ENCODE data around the gene GPN2. TPM values are rescaled to one million over a fixed set of nuclear protein-coding genes. Genes with fewer than 3 reads are reported as not detected.
"Not testable (repeated sequence)": the region's sequence is repeated elsewhere in the genome, so short reads cannot be mapped to it uniquely, and the experiment has no call there.

GPN2 gene
- total RNA-seq, 1 donor from 2014 or later: 6.8 TPM

DNA sequence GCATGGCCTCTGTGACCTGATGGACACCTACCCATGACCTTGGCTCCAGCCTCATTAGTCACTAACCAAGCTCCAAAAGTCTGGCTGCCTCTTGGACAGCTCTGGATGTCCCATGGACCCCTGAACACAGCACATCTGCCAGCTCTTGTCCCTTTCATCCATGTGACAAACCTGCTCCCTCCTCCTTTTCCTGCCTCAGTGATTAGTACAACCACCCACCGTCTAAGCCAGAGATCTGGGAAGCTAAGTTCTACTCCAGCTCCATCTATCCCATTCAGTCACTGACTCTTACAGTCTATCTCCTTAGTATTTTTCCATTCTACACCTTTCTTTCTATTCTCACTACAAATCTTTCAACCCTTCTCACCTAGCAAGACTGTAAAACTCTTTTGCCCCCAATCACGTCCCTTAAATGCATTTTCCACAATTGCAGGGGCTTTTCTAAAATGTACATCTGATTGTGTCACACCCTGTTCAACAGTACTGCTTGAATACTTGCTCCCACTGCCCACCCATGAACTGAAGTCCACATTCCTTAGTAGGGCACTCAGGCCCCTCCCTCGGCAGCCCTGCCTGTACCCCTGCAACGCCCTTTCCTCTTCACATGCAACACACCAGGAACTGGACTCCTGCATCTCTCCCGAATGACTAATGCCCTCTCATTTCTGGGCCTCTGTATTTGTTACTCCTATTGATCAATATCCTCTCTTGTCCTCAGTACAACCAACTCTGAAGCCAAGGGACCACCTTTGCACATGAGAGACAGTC lies 7.2 kb downstream of the GPN2 start:
- no peaks in the 10 kb centered on the region for H3K9me3 Mint-ChIP-seq
- H3K9ac ChIP-seq: no peak overlapping the region
- peaks cover 28% of the 10 kb centered on the region for H3K36me3 Mint-ChIP-seq
- peaks cover 14% of the 10 kb centered on the region for H3F3A ChIP-seq (ENCODE audit: low read depth)
- H3K9me3 ChIP-seq (ENCODE audit: low read depth): no peaks in the 10 kb centered on the region
- no peak overlapping the region for H3K27ac Mint-ChIP-seq
- H3K27me3 ChIP-seq: no peaks in the 10 kb centered on the region
- no peaks in the 10 kb centered on the region for H3K4me1 ChIP-seq
- no peak overlapping the region for H3K27ac ChIP-seq
- no peak overlapping the region for H3K4me3 Mint-ChIP-seq
- H3K27me3 Mint-ChIP-seq (ENCODE audit: insufficient read depth, low read depth): peaks cover 6% of the 10 kb centered on the region
- no peak for DNase-seq (ENCODE audit: low spot score)
- no peaks in the 10 kb centered on the region for H3K36me3 ChIP-seq
- no peak overlapping the region for H2AFZ ChIP-seq (replicated peaks)
- H3K4me1 Mint-ChIP-seq: no peaks in the 10 kb centered on the region
- H3K4me3 ChIP-seq: no peak overlapping the region
- H3K79me2 ChIP-seq (ENCODE audit: low read depth): no peaks in the 10 kb centered on the region
- no peak overlapping the region for H3K4me2 ChIP-seq
- no peaks in the 10 kb centered on the region for H4K20me1 ChIP-seq (ENCODE audit: low read depth)
- TF ChIP-seq EZH2phosphoT487 (IDR thresholded peaks at IDR 0.05): no peak
- TF ChIP-seq, protein P1, sequence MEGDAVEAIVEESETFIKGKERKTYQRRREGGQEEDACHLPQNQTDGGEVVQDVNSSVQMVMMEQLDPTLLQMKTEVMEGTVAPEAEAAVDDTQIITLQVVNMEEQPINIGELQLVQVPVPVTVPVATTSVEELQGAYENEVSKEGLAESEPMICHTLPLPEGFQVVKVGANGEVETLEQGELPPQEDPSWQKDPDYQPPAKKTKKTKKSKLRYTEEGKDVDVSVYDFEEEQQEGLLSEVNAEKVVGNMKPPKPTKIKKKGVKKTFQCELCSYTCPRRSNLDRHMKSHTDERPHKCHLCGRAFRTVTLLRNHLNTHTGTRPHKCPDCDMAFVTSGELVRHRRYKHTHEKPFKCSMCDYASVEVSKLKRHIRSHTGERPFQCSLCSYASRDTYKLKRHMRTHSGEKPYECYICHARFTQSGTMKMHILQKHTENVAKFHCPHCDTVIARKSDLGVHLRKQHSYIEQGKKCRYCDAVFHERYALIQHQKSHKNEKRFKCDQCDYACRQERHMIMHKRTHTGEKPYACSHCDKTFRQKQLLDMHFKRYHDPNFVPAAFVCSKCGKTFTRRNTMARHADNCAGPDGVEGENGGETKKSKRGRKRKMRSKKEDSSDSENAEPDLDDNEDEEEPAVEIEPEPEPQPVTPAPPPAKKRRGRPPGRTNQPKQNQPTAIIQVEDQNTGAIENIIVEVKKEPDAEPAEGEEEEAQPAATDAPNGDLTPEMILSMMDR (IDR thresholded peaks at IDR 0.05): no peak
- no peak for TF ChIP-seq EZH2 (IDR thresholded peaks at IDR 0.05)

DNA sequence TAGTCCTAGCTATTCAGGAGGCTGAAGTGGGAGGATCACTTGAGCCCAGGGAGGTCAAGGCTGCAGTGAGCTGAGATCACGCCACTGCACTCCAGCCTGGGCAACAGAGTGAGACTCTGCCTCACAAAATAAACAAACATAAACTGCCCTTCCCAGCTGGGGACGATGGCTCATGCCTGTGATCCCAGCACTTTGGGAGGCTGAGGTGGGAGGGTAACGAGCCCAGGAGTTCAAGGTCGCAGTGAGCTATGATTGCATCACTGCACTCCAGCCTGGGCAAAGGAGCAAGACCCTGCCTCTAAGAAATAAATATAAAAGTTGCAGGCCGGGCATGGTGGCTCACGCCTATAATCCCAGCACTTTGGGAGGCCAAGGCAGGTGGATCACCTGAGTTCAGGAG lies 8.5 kb downstream of the GPN2 start:
- not testable (repeated sequence) for H3K27me3 Mint-ChIP-seq (ENCODE audit: insufficient read depth, low read depth)

DNA sequence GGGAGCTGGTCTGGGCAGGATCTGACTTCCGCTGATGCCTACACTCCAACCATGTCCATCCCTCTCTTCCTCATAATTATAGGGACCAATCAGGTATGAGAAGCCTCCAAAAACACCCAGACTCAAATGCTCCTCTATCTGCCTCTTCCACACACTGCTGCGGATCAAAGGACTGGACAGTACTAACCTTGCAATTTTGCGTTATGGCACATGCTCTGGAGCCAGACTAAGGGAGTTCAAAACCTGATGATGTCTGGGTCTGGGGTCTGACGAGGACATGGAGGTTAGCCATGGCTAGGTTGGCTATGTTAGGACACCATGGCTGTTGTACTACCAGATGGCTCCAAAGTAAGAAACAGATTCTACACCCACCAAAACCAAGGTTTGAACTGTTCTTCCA lies 10.3 kb downstream of the GPN2 start:
- peaks cover 11% of the 10 kb centered on the region for H3K4me1 ChIP-seq
- Mint-ChIP-seq H3K27me3 (ENCODE audit: insufficient read depth, low read depth) (peaks cover 4% of the 10 kb centered on the region), H3K27ac (no peak overlapping the region), H3K4me3 (no peak overlapping the region), H3K9me3 (no peaks in the 10 kb centered on the region), H3K36me3 (peaks cover 20% of the 10 kb centered on the region), H3K4me1 (no peaks in the 10 kb centered on the region)
- no peak overlapping the region for H3K4me2 ChIP-seq
- TF ChIP-seq, protein P1 (IDR thresholded peaks at IDR 0.05): no peak
- TF ChIP-seq EZH2phosphoT487 (IDR thresholded peaks at IDR 0.05): no peak
- no peak for TF ChIP-seq EZH2 (IDR thresholded peaks at IDR 0.05)
- no peaks in the 10 kb centered on the region for H3K36me3 ChIP-seq
- H3K9me3 ChIP-seq (ENCODE audit: low read depth): no peaks in the 10 kb centered on the region
- DNase-seq (ENCODE audit: low spot score): no peak
- no peaks in the 10 kb centered on the region for H4K20me1 ChIP-seq (ENCODE audit: low read depth)
- no peak overlapping the region for H2AFZ ChIP-seq (replicated peaks)
- H3K4me3 ChIP-seq: no peak overlapping the region
- H3K9ac ChIP-seq: no peak overlapping the region
- peaks cover 32% of the 10 kb centered on the region for H3F3A ChIP-seq (ENCODE audit: low read depth)
- no peaks in the 10 kb centered on the region for H3K27me3 ChIP-seq
- no peaks in the 10 kb centered on the region for H3K79me2 ChIP-seq (ENCODE audit: low read depth)
- H3K27ac ChIP-seq: no peak overlapping the region

More for the DNA sequence above, 8.5 kb downstream of the GPN2 start:
- not testable (repeated sequence) for H4K20me1 ChIP-seq (ENCODE audit: low read depth); H3K4me3 ChIP-seq; H3K36me3 ChIP-seq; H3K9ac ChIP-seq; H3K79me2 ChIP-seq (ENCODE audit: low read depth); H3K27me3 ChIP-seq; H3K27ac ChIP-seq; H3K9me3 Mint-ChIP-seq; DNase-seq (ENCODE audit: low spot score); H3K4me3 Mint-ChIP-seq; H3K4me2 ChIP-seq; H3K27ac Mint-ChIP-seq; H3K9me3 ChIP-seq (ENCODE audit: low read depth); H3K4me1 ChIP-seq; H2AFZ ChIP-seq (replicated peaks); H3K4me1 Mint-ChIP-seq
- H3K36me3 Mint-ChIP-seq: peaks cover 24% of the 10 kb centered on the region
- peaks cover 16% of the 10 kb centered on the region for H3F3A ChIP-seq (ENCODE audit: low read depth)

DNA sequence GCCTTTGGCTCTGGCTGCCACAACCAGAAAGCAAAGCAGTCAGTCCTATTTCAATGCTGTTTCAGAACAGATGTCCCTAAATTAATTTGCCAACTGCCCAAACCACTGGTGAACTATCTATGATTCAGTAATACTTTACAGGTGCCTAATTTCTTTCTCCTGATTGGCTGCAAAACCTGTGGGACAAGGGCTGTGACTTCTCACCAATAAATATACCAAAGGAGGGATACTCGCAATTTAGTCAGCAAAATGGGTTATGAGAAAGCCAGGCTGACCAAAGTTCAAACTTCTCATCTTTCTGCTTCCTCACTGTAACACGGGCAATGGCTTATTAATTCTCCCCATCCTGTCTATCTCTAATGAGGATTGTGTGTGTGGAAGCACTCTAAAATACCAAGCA lies 12.8 kb downstream of the GPN2 start:
- H3K9me3 ChIP-seq (ENCODE audit: low read depth): no peaks in the 10 kb centered on the region
- Mint-ChIP-seq H3K27me3 (ENCODE audit: insufficient read depth, low read depth) (peaks cover 4% of the 10 kb centered on the region), H3K4me1 (no peaks in the 10 kb centered on the region), H3K36me3 (peaks cover 5% of the 10 kb centered on the region), H3K9me3 (no peaks in the 10 kb centered on the region), H3K27ac (no peak overlapping the region), H3K4me3 (no peak overlapping the region)
- H3K79me2 ChIP-seq (ENCODE audit: low read depth): no peaks in the 10 kb centered on the region
- H2AFZ ChIP-seq (replicated peaks): no peak overlapping the region
- H3K36me3 ChIP-seq: no peaks in the 10 kb centered on the region
- H3K4me3 ChIP-seq: no peak overlapping the region
- no peak overlapping the region for H3K4me2 ChIP-seq
- H3K27ac ChIP-seq: no peak overlapping the region
- H3K27me3 ChIP-seq: no peaks in the 10 kb centered on the region
- peaks cover 41% of the 10 kb centered on the region for H3F3A ChIP-seq (ENCODE audit: low read depth)
- no peak for DNase-seq (ENCODE audit: low spot score)
- no peaks in the 10 kb centered on the region for H4K20me1 ChIP-seq (ENCODE audit: low read depth)
- TF ChIP-seq EZH2 (IDR thresholded peaks at IDR 0.05) (no peak), EZH2phosphoT487 (IDR thresholded peaks at IDR 0.05) (no peak)
- TF ChIP-seq, protein P1 (IDR thresholded peaks at IDR 0.05): no peak
- H3K4me1 ChIP-seq: peaks cover 20% of the 10 kb centered on the region
- no peak overlapping the region for H3K9ac ChIP-seq

All from neural progenitor cell (in vitro differentiated cells).